ENCODE data around the gene SCN5A. TPM values are rescaled to one million over a fixed set of nuclear protein-coding genes. Genes with fewer than 3 reads are reported as not detected.

The SCN5A gene
- total and polyA plus RNA-seq, 2 experiments from 2014 or later = 10.2 to 10.6 TPM

DNA sequence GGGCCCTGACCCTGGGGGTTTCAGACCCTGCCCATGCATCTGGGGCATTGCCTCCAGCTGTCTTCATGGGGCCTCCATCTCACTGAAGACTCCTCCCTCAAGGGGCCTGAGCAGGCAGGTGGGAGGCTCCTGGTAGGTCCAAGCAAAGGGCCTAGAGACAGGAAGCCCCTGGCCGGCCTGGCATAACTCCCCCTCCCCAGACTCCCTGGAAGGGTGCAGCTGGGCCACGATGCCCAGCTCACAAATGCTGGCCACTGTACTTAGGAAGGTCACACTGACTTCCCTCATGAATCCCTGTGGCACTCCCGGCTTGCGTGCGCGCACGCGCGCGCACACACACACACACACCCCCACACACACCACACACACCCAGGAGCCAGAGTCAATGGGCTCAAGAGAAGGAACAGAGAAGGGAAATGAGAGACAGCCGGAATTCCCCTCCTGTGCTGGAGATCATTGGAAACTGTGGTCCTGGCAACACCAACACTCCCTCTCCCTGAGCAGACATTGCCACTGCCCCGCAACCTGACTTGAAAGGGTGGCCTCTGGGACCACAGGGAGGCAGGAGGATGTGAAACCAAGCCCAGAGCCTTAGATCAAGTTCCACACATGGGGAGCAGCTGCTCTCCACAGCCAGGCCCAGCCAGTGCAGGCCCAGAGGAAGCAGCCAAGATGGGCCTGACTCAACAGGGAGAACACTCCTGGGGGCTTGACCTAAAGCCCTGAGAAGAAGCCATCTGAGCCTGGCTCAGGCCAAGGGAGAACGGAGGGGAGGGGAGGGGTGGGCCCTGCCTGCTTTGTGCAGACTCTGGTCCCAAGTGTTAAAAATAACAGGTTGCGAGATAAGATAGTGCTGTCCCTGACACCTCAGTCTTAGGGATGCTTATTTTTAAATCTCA, 69.7 kb downstream of the SCN5A start:
- H3F3A ChIP-seq (replicated peaks; ENCODE audit: low read depth) = no peaks in the 10 kb centered on the region
- Mint-ChIP-seq H3K9me3 (no peaks in the 10 kb centered on the region), H3K4me1 (peaks cover 13% of the 10 kb centered on the region; the same call in 2 of the 3 replicates), H3K36me3 (ENCODE audit: low read depth) (peaks cover 4% of the 10 kb centered on the region; the same call in 1 of the 3 replicates), H3K27me3 (ENCODE audit: insufficient read depth, low read depth, poor library complexity) (peaks cover 8% of the 10 kb centered on the region), H3K27ac (no peak overlapping the region), H3K4me3 (no peak overlapping the region)
- no peaks in the 10 kb centered on the region for H3K9me2 ChIP-seq (ENCODE audit: insufficient read depth)
- no peak overlapping the region for H3K4me2 ChIP-seq
- no peak overlapping the region for H3K27ac ChIP-seq (ENCODE audit: low read depth)
- H3K36me3 ChIP-seq (ENCODE audit: insufficient read depth) = no peaks in the 10 kb centered on the region
- ATAC-seq (peak; percentile 15), DNase-seq (ENCODE audit: low spot score) (no peak)
- no peaks in the 10 kb centered on the region for H3K4me1 ChIP-seq (ENCODE audit: insufficient read depth)
- no peaks in the 10 kb centered on the region; the same call in 1 of the 2 replicates for H4K20me1 ChIP-seq (replicated peaks; ENCODE audit: insufficient read depth)
- no peaks in the 10 kb centered on the region for H3K79me2 ChIP-seq (replicated peaks; ENCODE audit: insufficient read depth)
- no peaks in the 10 kb centered on the region for H3K27me3 ChIP-seq (ENCODE audit: insufficient read depth)
- no peak overlapping the region for H3K4me3 ChIP-seq
- no peak for TF ChIP-seq EZH2 (IDR thresholded peaks at IDR 0.05; ENCODE audit: low read depth, unreplicated experiment)
- H2AFZ ChIP-seq = no peak overlapping the region

DNA sequence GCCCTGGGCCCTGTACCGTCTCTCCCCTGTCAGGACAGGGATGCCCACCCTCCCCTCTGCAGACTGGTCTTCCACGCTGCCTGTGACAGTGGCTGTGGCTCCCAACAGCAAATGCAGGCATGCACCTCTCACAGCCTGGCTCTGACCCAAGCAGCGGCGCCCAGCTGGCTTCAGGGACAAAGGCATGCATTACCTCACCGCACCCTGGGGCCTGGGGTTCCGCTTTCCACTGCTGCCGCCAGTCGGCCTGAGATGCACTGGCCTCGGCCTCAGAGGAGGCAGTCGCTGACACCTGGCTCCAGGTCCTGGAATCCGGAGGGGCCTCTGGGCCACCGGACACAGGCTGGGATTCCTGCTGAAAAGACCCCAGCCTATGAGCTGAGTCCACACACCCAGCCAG, 70.3 kb downstream of the SCN5A start:
- peak; percentile 92 for ATAC-seq
- H3K36me3 Mint-ChIP-seq (ENCODE audit: low read depth) = peaks cover 4% of the 10 kb centered on the region; the same call in 1 of the 3 replicates
- Histone ChIP-seq H3K4me1 (ENCODE audit: insufficient read depth) (no peaks in the 10 kb centered on the region), H3K27ac (ENCODE audit: low read depth) (no peak overlapping the region), H3K27me3 (ENCODE audit: insufficient read depth) (no peaks in the 10 kb centered on the region), H3K36me3 (ENCODE audit: insufficient read depth) (no peaks in the 10 kb centered on the region), H2AFZ (no peak overlapping the region), H3K4me2 (no peak overlapping the region), H3K79me2 (replicated peaks; ENCODE audit: insufficient read depth) (no peaks in the 10 kb centered on the region), H4K20me1 (replicated peaks; ENCODE audit: insufficient read depth) (no peaks in the 10 kb centered on the region; the same call in 1 of the 2 replicates), H3K4me3 (no peak overlapping the region), H3K9me2 (ENCODE audit: insufficient read depth) (no peaks in the 10 kb centered on the region), H3F3A (replicated peaks; ENCODE audit: low read depth) (no peaks in the 10 kb centered on the region)
- H3K27me3 Mint-ChIP-seq (ENCODE audit: insufficient read depth, low read depth, poor library complexity) = peaks cover 8% of the 10 kb centered on the region
- DNase-seq (ENCODE audit: low spot score) = peak; percentile 37
- H3K9me3 Mint-ChIP-seq = no peaks in the 10 kb centered on the region
- H3K4me1 Mint-ChIP-seq = peaks cover 13% of the 10 kb centered on the region; the same call in 2 of the 3 replicates
- no peak overlapping the region for H3K4me3 Mint-ChIP-seq
- TF ChIP-seq, protein P1, sequence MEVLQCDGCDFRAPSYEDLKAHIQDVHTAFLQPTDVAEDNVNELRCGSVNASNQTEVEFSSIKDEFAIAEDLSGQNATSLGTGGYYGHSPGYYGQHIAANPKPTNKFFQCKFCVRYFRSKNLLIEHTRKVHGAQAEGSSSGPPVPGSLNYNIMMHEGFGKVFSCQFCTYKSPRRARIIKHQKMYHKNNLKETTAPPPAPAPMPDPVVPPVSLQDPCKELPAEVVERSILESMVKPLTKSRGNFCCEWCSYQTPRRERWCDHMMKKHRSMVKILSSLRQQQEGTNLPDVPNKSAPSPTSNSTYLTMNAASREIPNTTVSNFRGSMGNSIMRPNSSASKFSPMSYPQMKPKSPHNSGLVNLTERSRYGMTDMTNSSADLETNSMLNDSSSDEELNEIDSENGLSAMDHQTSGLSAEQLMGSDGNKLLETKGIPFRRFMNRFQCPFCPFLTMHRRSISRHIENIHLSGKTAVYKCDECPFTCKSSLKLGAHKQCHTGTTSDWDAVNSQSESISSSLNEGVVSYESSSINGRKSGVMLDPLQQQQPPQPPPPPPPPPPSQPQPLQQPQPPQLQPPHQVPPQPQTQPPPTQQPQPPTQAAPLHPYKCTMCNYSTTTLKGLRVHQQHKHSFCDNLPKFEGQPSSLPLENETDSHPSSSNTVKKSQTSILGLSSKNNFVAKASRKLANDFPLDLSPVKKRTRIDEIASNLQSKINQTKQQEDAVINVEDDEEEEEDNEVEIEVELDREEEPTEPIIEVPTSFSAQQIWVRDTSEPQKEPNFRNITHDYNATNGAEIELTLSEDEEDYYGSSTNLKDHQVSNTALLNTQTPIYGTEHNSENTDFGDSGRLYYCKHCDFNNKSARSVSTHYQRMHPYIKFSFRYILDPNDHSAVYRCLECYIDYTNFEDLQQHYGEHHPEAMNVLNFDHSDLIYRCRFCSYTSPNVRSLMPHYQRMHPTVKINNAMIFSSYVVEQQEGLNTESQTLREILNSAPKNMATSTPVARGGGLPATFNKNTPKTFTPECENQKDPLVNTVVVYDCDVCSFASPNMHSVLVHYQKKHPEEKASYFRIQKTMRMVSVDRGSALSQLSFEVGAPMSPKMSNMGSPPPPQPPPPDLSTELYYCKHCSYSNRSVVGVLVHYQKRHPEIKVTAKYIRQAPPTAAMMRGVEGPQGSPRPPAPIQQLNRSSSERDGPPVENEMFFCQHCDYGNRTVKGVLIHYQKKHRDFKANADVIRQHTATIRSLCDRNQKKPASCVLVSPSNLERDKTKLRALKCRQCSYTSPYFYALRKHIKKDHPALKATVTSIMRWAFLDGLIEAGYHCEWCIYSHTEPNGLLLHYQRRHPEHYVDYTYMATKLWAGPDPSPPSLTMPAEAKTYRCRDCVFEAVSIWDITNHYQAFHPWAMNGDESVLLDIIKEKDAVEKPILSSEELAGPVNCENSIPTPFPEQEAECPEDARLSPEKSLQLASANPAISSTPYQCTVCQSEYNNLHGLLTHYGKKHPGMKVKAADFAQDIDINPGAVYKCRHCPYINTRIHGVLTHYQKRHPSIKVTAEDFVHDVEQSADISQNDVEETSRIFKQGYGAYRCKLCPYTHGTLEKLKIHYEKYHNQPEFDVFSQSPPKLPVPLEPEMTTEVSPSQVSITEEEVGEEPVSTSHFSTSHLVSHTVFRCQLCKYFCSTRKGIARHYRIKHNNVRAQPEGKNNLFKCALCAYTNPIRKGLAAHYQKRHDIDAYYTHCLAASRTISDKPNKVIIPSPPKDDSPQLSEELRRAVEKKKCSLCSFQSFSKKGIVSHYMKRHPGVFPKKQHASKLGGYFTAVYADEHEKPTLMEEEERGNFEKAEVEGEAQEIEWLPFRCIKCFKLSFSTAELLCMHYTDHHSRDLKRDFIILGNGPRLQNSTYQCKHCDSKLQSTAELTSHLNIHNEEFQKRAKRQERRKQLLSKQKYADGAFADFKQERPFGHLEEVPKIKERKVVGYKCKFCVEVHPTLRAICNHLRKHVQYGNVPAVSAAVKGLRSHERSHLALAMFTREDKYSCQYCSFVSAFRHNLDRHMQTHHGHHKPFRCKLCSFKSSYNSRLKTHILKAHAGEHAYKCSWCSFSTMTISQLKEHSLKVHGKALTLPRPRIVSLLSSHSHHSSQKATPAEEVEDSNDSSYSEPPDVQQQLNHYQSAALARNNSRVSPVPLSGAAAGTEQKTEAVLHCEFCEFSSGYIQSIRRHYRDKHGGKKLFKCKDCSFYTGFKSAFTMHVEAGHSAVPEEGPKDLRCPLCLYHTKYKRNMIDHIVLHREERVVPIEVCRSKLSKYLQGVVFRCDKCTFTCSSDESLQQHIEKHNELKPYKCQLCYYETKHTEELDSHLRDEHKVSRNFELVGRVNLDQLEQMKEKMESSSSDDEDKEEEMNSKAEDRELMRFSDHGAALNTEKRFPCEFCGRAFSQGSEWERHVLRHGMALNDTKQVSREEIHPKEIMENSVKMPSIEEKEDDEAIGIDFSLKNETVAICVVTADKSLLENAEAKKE (CRISPR knock-in tag; IDR thresholded peaks at IDR 0.05) = no peak
- no peak for TF ChIP-seq STAT1 (IDR thresholded peaks at IDR 0.05; ENCODE audit: unreplicated experiment)
- TF ChIP-seq, protein P2, sequence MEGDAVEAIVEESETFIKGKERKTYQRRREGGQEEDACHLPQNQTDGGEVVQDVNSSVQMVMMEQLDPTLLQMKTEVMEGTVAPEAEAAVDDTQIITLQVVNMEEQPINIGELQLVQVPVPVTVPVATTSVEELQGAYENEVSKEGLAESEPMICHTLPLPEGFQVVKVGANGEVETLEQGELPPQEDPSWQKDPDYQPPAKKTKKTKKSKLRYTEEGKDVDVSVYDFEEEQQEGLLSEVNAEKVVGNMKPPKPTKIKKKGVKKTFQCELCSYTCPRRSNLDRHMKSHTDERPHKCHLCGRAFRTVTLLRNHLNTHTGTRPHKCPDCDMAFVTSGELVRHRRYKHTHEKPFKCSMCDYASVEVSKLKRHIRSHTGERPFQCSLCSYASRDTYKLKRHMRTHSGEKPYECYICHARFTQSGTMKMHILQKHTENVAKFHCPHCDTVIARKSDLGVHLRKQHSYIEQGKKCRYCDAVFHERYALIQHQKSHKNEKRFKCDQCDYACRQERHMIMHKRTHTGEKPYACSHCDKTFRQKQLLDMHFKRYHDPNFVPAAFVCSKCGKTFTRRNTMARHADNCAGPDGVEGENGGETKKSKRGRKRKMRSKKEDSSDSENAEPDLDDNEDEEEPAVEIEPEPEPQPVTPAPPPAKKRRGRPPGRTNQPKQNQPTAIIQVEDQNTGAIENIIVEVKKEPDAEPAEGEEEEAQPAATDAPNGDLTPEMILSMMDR (conservative IDR thresholded peaks at IDR 0.05; ENCODE audit: low read depth in 2 of 2) = no peak
- TF ChIP-seq EZH2 (IDR thresholded peaks at IDR 0.05; ENCODE audit: low read depth, unreplicated experiment) = no peak
- TF ChIP-seq EZH2phosphoT487 (IDR thresholded peaks at IDR 0.05; ENCODE audit: unreplicated experiment) = no peak
- TF ChIP-seq CREB1 (CRISPR knock-in tag; IDR thresholded peaks at IDR 0.05; ENCODE audit: low read depth) = no peak
- TF ChIP-seq, protein P3, sequence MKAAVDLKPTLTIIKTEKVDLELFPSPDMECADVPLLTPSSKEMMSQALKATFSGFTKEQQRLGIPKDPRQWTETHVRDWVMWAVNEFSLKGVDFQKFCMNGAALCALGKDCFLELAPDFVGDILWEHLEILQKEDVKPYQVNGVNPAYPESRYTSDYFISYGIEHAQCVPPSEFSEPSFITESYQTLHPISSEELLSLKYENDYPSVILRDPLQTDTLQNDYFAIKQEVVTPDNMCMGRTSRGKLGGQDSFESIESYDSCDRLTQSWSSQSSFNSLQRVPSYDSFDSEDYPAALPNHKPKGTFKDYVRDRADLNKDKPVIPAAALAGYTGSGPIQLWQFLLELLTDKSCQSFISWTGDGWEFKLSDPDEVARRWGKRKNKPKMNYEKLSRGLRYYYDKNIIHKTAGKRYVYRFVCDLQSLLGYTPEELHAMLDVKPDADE (IDR thresholded peaks at IDR 0.05) = no peak
- no peak for TF ChIP-seq NANOG (IDR thresholded peaks at IDR 0.05; ENCODE audit: borderline replicate concordance)
- TF ChIP-seq ZNF114 (CRISPR knock-in tag; IDR thresholded peaks at IDR 0.05) = no peak
- no peak overlapping the region for H3K27ac Mint-ChIP-seq
